GM11168 (cell line): Measurements from ENCODE around the gene MKNK1.

ENCODE experiments used
- in situ Hi-C: fragments of 300-500 bp; cut with MboI; formaldehyde crosslinking; loops from one replicate; pipeline ENCODE4 v1.12.0; 2022; ENCODE audit warnings: low sequenced_read_pairs; ENCODE audit not compliant: unreplicated experiment

The MKNK1 gene

GRCh38 chr1:46526691-46527291, 77.3 kb downstream of the MKNK1 start:
- in situ Hi-C loops = loop anchor here (10.0 kb wide), 1 partner anchor 52 kb away; no protein-coding TSS in a partner anchor

- in situ Hi-C loops = loop anchor here (10.0 kb wide), 1 partner anchor 51 kb away; no protein-coding TSS in a partner anchor
Observed at GRCh38 chr1:46526013-46526690, 77.9 kb downstream of the MKNK1 start.

GRCh38 chr1:46525253-46525983, 78.7 kb downstream of the MKNK1 start:
- in situ Hi-C loops = loop anchor here (10.0 kb wide), 1 partner anchor 51 kb away; no protein-coding TSS in a partner anchor

- in situ Hi-C loops = loop anchor here (10.0 kb wide), 1 partner anchor 50 kb away; no protein-coding TSS in a partner anchor
Observed at GRCh38 chr1:46524843-46525242, 79.2 kb downstream of the MKNK1 start.

GRCh38 chr1:46523496-46524353, 80.3 kb downstream of the MKNK1 start:
- in situ Hi-C loops = loop anchor here (10.0 kb wide), 1 partner anchor 49 kb away; no protein-coding TSS in a partner anchor

GRCh38 chr1:46522969-46523320, 81.1 kb downstream of the MKNK1 start:
- in situ Hi-C loops = loop anchor here (10.0 kb wide), 1 partner anchor 48 kb away; no protein-coding TSS in a partner anchor

GRCh38 chr1:46522184-46522968, 81.7 kb downstream of the MKNK1 start:
- in situ Hi-C loops = loop anchor here (10.0 kb wide), 1 partner anchor 48 kb away; no protein-coding TSS in a partner anchor

- in situ Hi-C loops = loop anchor here (10.0 kb wide), 1 partner anchor 47 kb away; no protein-coding TSS in a partner anchor
Observed at GRCh38 chr1:46521414-46521813, 82.7 kb downstream of the MKNK1 start.

- in situ Hi-C loops = loop anchor here (10.0 kb wide), 1 partner anchor 45 kb away; no protein-coding TSS in a partner anchor
Observed at GRCh38 chr1:46520063-46520911, 83.8 kb downstream of the MKNK1 start.

- in situ Hi-C loops = no loop called here
Observed at GRCh38 chr1:46519209-46519608, 84.9 kb downstream of the MKNK1 start.

- in situ Hi-C loops = no loop called here
Observed at GRCh38 chr1:46517932-46518498, 86.1 kb downstream of the MKNK1 start.

GRCh38 chr1:46517010-46517600, 87.0 kb downstream of the MKNK1 start:
- in situ Hi-C loops = no loop called here

GRCh38 chr1:46516200-46516950, 87.7 kb downstream of the MKNK1 start:
- in situ Hi-C loops = no loop called here

GRCh38 chr1:46515576-46515975, 88.5 kb downstream of the MKNK1 start:
- in situ Hi-C loops = no loop called here

GRCh38 chr1:46513536-46513935, 90.5 kb downstream of the MKNK1 start:
- in situ Hi-C loops = no loop called here

GRCh38 chr1:46512792-46513190, 91.3 kb downstream of the MKNK1 start:
- in situ Hi-C loops = no loop called here
